GM23248 (cell line): ENCODE measurements around the gene CDH3.

Experiments
- EZH2 ChIP-seq: fragments of 200-600 bp; sonication (generic); IDR thresholded peaks from 2 replicates; pipeline ENCODE4 v1.6.1; 2018; ENCODE audit warnings: antibody characterized with exemption, mild to moderate bottlenecking; ENCODE audit not compliant: insufficient read depth, poor library complexity, severe bottlenecking
- EZH2phosphoT487 ChIP-seq: fragments of 200-600 bp; sonication (generic); IDR thresholded peaks from 2 replicates; pipeline ENCODE4 v1.6.1; 2018; ENCODE audit warnings: antibody characterized with exemption, moderate library complexity, mild to moderate bottlenecking, low read depth; ENCODE audit not compliant: insufficient read depth

DNA sequence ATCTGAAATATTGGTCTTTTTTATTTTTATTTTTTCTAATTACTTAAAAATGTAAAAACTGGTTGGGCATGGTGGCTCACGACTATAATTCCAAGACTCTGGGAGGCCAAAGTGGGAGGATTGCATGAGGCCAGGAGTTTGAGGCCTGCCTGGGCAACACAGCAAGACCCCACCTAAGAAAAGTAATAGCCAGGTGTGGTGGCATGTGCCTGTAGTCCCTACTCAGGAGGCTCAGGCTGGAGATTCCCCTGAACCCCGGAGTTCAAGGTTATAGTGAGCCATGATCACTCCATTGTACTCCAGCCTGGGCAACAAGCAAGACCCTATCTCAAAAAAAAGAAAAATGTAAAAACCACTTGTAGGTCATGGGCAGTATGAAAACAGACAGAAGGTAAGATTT is 36.8 kb upstream of the CDH3 start:
- no peak for TF ChIP-seq EZH2
- TF ChIP-seq EZH2phosphoT487: no peak
